CMK (cell line): ENCODE measurements around the gene MTA1.

Experiments
- DNase-seq: peaks from one replicate; pipeline ENCODE4 v3.0.0-alpha.2; 2010; ENCODE audit warnings: low read depth

MTA1 gene

DNA sequence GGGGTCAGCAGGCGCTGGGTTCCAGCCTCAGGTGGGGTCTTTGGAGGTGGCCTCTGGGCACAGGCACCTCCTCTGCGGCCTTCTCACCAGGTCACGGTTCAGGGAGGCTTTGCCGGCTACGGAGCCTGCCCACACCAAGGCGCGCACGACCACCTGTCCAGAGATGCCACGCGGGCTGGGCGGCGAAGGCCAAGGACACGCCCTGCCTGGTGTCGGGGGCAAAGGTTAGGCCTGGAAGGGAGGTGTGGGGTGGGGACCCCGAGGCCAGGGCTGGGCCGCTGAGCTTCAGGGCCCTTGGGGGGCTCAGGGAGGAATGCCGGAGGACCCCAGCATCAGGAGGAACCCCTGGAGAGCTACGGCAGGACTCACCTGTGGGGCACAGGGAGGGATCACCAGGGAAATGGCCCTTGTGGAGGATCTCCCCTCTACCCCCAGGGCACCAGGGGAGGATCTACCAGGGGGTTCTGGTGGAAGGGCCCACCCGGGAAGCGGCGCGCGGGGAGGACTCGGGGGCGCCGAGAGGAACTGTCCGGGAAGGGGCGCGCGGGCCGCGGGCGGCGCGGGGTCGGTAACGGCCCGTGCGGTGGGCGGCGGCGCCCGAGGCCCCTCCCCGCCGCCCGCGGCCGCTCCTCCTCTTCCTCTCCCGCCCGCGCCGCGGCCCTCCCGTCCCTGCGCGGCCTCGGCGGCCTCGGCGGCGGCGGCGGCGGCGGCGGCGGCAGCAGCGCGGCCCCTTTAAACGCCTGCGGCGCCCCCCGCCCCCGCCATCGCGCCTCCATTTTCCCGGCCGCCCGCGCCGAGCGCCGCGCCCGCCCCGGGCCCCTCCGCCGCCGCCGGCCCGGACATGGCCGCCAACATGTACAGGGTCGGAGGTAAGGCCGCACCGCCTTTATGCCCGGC is at the start of gene MTA1:
Gene MTA1 (plus strand): TSS at position 633 of the 897 bp plus-strand sequence. CDS start 209 bp downstream, at position 842.
- no peak for DNase-seq

DNA sequence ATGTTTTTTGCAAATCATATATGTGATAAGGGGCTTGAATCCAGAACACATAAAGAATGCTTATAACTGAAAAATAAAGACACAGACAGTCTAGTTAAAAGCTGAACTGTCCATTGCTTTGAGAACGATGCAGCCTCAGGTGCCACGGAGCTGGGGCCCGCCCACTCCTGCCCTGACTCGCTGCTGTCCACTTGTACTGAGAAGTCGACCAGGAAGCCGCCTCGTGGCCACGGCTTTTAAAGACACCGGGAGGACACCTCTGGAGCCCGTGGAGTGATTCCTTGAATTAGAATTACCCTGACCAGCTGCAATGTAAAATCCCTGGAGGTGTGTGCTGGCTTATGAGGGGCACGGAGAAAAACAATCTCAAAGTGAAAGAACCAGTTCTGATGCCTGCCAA is 45.2 kb upstream of the MTA1 start:
- DNase-seq: no peak

GRCh38 chr14:105375635-105376057 is 44.0 kb upstream of the MTA1 start:
- no peak for DNase-seq

DNA sequence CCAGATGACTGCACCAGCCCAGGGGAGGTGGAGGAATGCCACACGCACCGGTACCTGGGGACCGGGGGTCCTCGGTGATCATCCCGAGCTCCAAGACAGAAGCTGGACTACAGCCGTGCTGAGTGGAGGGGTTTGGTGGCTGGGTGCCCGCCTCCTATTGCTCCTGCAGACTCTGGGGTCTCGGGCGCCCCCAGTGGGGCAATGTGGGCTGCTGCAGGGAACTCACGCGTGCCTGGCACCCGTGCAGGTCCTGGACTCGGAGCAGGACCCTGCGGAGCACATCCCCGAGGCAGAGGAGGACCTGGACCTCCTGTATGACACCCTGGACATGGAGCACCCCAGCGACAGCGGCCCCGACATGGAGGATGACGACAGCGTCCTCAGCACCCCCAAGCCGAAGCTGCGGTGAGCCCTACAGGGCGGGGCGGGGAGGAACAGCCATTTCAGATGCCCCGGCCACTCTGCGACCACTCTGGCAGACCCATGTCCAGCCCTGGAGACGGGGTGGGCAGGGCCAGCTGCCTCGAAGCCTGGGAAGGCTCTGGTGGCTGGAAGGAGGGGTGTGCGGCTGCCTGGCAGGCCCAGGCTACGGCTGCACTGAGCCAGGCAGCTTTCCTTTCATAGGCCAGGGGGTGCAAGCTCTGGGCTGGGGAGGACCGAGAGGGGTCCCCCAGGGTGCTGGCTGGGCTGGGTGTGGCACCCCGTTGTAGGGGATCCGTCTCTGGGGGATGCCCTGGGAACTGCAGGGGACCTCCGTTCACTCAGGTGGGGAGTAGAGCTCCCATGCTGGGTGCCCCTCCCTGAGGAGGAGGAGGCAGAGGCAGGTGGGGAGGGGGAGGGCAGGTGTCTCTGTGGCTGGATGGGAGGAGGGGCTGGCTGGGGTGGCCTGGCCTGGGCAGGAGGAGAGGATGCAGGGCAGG is 42.8 kb upstream of the MTA1 start:
- no peak for DNase-seq

GRCh38 chr14:105377555-105378182 is 42.0 kb upstream of the MTA1 start:
- no peak for DNase-seq

GRCh38 chr14:105378199-105378598 is 41.4 kb upstream of the MTA1 start:
- DNase-seq: no peak

DNA sequence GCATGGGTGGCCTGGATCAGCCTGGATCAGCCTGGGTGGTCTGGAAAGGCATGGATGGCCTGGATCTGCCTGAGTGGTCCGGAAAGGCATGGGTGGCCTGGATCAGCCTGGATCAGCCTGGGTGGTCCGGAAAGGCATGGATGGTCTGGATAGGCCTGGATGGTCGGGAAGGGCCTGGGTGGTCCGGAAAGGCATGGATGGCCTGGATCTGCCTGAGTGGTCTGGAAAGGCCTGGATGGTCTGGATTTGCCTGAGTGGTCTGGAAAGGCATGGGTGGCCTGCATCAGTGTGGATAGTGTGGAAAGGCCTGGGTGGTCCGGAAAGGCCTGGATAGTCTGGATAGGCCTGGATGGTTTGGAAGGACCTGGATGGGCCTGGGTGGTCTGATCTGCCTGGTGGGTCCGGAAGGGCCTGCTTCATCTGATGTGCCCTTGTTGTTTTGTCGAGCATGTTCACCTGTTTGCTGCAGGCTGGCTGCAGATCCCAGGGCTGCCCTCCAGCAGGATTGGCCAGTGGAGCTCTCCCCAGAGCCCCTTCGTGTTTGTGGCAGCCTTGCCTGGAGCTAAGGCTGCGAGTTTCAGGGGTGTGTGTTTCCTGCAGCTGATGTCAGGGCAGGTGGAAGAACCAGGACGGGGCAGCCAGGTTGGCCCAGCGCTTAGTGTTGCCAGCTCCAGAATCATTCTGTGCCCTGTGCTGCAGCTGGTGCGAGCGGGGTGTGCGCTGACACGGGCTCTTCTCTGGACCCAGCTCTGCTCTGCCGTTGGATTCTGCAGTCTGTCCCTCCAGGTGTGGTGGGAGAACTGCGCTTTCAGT is 40.5 kb upstream of the MTA1 start:
- DNase-seq: no peak

GRCh38 chr14:105379946-105380345 is 39.7 kb upstream of the MTA1 start:
- DNase-seq: no peak

DNA sequence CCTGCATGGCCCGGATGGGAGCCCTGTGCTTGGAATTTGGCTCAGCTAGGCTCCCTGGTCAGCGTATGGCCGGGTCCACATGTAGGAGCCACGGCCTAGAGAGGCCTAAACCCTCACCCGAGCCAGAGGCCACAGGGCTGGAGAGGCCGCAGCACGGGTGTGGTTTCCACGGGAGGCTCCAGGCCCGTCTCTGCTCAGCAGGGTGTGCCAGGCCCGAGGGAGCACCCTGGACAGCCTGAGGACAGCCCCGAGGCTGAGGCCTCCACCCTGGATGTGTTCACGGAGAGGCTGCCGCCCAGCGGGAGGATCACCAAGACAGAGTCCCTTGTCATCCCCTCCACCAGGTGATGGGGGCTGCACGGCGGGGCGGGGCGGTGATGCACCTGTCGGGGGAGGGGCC is 38.9 kb upstream of the MTA1 start:
- DNase-seq: no peak

- no peak for DNase-seq
Measured at GRCh38 chr14:105381446-105382342, 37.9 kb upstream of the MTA1 start.

GRCh38 chr14:105382343-105383082 is 37.1 kb upstream of the MTA1 start:
- no peak for DNase-seq

- DNase-seq: no peak
Measured at GRCh38 chr14:105383083-105383730, 36.4 kb upstream of the MTA1 start.

DNA sequence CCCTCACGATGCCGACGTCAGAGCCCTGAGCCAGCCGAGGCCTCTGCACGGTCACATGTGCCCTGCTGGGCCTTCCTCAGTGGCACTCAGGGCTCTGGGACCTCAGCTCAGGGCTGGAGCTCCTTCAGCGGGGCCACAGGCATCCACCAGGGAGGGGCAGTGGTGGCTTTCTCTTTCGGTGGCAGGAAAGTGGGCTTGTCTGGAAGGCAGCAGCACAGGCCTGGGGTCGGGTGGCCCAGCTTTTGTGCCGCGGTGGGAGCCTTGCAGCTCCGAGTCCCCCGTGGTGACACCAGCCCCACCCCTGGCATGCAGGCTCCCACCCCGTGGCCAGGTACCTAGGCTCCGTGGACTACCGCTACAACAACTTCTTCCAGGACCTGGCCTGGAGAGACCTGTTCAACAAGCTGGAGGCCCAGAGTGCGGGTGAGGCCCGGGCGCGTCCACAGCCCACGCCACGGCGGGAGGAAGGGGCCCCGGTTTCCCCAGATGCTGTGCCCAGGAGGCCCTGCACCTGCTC is 35.5 kb upstream of the MTA1 start:
- no peak for DNase-seq

GRCh38 chr14:105384605-105385321 is 34.9 kb upstream of the MTA1 start:
- DNase-seq: no peak

DNA sequence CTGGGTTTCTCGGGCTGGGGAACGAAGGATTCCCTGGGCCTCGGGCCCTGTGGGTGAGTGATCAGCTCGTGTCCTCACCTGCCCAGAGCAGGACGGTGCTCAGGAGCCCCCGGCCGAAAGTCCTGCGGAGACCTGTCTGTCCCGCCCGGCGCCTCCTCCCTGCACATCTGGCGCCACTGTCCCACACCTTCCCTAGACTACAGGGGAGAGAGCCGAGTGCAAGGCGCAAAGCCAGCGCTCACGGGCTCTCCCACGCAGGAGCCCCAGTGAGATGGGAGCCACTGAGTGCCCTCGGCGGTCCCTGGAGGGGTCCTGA is 34.3 kb upstream of the MTA1 start:
- DNase-seq: no peak

DNA sequence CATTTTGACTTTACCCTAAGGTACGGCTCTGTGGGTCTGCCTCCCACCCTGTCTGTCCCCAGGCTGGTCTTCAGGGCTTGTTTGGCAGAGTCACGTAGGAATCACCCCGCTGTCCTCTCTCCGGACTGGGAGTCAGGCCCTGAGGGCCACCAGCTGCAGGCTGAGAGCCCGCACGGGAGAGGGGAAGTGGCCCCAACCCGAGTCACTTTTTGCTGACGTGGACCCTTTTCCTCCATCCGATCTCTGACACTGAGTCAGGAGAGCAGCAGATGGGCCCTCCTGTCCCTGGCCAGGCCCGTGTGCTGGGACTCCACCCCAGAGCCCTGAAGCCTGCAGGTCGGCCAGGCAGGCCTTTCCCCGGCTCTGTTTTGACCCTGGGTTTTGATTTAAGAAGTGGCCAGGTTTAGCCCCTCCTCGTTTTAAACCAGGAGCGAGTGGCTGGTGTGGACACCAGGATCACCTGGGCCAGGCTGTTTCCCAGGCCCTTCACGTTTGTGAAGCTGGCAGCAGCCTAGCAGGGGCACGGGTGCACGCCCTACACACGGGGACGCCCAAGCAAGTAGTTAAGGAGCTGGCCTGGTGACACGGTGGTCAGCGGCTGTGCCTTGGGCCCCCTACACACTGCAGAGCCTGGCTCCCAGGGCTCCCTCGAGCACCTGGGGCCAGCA is 33.8 kb upstream of the MTA1 start:
- no peak for DNase-seq

DNA sequence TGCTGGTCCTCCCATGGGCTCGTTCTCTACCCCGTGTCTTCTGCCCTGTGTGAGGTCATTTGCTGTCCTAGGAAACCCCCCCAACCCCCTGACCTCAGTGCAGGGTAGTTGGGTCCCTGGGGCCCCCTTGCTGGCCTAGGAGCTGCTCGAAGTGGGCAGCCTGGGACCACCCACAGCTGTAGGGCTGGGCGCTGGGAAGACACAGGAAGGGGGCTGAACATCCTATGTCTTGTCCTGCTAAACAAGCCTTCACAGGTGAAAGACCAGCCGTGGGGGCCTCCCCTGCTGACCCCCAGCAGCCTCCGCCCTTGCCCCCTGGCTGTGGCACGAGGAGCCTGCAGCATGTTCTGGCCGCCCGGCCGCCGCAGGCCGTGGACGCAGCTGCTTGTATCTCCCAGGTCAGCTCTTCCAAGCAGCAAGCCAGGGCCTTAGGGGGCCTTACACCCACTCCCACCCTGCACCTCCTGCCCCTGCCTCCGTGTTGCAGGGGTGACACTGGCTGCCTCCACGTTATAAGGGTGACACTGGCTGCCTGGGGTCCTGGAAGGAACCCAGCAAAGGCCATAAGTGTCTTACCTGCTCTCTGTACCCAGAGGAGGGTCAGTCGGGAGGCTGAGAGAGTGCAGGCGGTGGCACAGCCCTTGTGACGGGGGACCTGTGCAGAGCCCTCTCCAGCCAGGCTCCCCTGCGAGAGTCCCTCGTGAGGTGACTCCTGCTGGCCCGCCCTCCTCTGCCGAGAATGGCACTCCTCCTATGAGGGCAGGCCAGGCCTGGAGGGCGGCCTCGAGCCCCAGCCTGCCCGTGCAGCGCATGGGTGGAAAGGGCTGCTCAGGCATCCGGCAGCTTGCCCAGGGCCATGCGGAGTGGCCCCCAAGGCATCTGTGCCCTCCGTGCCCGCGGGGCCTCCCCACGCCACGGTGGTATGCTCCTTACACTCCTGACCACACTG is 32.8 kb upstream of the MTA1 start:
- DNase-seq: no peak
